GM18858 (cell line): ENCODE results near the gene FBLN1.
"Not testable (repeated sequence)": the region's sequence is repeated elsewhere in the genome, so short reads cannot be mapped to it uniquely, and the experiment has no call there.

ENCODE experiments used
- ATAC-seq: cut with Tn5 transposase; IDR thresholded peaks from one replicate; pipeline ENCODE4 v1.9.1; 2021; ENCODE audit not compliant: unreplicated experiment

The FBLN1 gene

DNA sequence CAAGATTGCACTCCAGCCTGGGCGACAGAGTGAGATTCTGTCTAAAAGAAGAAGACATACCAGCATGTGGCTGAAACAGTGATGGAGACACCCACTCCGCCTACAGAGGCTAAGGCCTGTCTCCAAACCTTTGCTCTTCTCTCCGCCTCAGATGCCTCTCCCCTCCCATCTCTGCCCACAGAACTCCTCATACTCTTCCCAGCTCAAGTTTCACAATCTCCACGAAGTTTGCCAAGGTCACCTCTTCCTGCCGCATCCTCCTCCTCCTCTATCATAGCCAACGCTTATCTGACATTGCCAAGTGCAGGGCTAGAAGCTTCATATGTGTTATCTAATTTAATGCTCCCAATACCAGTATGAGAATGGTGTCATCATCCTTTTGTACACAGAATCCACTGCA, 25.9 kb upstream of the FBLN1 start:
- no peak for ATAC-seq

DNA sequence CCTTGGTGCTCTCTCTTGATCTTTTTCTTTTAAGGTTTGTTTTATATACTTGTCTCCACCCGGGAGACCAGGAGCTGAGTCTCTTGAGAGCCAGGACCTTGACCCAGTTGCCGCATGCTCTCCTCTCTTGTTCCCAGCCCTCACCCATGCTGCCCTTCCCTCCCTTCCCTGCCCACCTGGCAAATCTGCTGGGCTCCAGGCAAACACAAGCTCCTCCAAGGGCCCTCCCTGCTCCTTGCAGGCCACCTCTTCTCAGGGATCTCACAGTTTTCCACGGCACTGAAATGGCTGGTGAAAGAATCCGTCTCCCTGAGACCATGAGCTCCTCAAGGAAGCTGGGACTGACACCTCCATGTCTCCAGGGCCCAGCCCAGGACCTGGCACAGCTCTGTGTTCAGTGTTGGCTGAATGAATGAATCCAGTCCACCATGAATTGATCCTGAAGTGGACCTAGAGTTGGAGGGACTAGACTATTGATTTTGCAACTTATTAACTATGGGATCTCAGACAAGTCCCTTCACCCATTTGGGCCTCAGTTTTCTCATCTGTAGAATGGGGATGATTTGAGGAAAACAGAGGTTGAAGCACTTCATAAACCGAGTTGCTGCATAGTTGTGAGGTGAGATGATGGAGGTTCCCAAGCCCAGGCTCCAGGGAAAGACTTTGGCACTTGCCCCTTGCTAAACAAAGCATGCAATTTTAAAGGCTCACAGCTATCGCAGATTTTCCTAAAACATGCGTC, 25.1 kb upstream of the FBLN1 start:
- no peak for ATAC-seq

DNA sequence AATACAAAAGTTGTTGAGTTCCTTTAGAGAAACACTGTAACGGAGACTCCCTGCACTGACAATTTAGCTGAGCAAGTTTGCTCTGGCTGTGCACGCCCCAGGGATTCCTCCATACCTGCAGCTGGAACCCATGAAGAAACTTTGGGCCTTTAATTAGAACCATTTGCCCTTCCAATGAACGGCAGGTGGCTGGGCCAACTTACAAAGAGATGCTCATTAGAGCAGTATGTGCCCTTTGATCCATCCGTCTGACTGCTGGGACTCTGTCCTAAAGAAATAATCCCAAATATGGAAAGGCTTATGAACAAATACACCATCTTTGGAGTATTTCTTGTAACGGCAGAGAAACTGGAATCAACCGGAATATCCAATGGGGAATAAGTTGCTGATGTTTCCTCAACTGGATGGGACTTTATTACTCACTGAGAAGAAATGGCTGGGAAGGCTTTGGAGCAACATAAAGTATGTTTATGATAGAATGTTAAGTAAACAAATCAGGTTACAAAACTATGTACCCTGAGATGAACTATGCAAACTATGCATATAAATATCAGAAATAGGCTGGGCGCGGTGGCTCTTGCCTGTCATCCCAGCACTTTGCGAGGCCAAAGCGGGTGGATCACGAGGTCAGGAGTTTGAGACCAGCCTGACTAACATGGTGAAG, 24.4 kb upstream of the FBLN1 start:
- no peak for ATAC-seq

DNA sequence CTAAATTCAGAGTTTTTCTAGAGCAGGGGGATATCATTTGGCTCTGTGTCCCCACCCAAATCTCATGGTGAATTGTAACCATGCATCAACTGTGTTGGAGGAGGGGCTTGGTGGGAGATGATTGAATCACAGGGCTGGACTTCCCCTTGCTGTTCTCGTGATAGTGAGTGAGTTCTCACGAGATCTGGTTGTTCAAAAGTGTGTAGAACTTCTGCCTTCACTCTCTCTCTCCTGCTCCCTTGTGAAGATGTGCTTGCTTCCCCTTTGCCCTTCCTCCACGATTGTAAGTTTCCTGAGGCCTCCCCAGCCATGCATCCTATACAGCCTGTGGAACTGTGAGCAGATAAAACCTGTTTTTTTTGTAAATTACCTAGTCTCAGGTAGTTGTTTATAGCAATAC, 22.0 kb upstream of the FBLN1 start:
- no peak for ATAC-seq

DNA sequence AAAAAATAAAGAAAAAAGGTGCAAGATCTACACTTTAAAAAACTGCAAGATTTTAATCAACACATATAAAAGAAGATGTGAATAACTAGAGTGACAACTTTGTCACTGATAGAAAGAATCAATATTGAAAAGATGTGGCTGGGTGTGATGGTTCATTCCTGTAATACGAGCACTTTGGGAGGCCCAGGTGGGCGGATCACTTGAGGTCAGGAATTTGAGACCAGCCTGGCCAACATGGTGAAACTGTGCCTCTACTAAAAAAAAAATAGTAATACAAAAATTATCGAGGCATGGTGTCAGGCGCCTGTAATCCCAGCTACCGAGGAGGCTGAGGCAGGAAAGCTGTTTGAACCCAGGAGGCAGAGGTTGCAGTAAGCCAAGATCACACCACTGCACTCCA, 21.0 kb upstream of the FBLN1 start:
- ATAC-seq, result no peak

DNA sequence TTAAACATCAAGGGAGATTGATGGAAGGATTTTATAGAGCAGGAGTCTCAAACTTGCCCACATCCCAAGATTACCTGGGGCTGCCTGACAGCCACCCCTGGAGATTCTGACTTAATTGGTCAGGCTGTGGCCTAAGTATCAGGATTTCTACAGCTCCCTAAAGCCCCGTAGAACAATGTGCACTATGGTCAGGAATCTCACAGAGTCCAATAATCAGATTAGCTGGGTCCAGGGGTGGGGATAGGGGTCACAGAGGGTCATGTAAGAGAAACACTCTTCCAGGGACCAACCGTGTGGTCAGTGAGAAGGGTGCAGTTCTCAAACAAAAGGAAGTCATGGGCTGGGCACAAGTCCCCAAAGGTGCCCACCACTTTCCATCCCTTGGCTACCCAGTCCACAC, 20.5 kb upstream of the FBLN1 start:
- no peak for ATAC-seq

DNA sequence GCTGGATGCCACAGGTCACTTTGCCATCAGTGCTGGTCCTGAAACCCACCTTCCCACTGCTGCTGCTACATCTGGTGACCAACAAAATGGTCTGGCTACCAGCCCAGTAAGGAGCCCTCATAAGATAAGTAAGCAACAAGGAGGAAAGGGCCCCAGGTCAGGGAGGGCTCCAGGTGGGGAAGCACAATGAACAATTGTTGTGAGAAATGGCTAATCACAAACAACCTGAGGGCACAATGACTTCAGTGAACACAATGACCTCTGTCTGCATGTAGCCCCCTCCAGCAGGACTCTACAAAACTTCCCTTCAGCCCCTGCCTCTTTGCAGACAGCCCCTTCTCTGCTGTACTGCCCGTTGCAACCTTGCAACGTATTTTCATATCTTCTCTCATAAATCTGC, 19.4 kb upstream of the FBLN1 start:
- ATAC-seq, result no peak

DNA sequence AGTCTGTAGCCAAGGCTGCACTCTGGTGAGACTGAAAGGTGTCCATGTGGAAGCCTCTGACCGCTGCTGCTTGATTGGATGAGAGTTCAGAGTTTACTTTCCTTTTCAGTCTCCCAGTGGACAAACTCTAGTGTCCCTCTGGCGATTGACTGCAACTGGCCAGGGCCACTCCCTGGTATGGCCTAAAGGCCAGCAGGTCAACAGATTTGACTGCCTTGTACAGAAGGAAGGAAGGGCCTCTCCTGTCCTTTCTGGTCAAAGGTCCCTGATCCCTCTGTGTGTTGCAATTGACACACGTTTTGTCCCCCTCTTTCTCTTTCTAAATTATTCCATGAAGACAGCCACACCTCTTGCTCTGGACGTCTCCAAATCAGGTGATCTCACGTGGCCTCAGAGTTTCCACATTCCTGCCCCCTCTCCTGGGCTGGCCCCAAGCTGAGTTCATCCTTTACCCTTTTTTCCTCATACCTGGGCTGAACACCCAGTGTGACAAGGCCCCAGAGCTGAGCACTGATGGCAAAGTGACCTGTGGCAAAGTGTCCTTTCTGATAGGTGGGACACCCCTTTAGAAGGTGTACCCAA, 18.7 kb upstream of the FBLN1 start:
- ATAC-seq, result no peak

DNA sequence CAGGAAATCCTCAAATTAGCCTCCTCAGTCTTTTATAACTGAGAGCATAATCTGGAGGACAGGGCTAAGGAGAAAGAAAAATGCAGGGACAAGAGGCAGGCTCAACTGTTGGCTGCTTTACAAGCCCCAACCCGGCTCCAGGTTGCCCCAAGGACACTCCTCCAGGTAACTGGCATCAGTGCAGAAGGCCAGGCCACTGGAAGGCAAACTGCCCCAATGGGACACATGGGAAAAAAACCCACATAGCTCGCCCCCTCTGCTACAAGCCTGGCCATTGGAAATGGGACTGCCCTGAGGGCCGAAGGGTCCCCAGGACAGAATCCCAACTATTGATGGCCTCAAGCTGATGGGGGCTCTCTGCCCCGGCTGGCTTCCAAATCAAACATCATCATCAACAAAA, 17.9 kb upstream of the FBLN1 start:
- no peak for ATAC-seq

DNA sequence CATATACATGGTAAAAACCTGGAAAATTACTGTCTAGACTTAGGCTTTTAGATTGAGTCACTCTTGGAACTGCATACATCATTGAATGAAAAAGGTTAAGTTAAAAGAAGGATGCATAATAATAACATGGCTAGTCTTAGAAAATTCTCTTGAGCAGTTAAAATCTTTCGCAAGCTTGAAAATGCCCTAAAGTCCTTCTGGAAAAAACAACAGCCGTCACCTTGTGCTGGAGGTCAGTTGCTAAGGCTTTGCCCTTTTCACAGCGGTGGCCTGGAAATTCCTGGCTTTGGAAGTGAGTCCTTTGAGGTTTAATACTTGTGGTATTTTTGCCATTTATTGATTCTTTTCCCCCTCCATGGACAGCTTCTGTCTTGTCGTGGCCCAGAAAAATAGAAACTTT, 17.4 kb upstream of the FBLN1 start:
- ATAC-seq, result no peak

DNA sequence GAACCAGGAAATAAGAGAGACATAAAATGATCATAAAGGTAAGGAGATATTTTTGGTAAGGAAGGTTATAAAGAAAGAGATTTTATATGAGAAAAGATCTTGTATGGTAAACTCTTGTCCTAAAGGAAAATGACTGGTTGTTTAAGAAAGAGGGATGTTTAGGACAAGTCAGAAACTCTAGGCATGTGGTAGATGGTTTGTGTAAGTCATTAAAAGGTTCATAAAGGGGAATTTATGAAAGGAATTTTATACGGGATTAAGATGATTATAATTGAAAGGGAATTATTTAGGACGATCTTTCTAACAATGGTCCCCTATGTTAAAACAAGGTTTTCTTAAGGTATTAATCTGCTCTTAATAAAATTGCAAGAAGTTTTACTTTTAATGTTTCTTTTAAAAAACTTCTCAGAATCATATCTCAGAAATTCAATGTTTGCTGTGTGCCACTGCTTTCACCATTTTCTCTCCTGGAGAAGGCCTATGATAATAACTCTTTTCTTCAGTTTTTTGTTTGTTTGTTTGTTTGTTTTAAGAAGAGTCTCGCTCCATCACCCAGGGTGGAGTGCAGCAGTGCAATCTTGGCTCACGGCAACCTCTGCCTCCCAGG, 13.8 kb upstream of the FBLN1 start:
- ATAC-seq, result no peak

DNA sequence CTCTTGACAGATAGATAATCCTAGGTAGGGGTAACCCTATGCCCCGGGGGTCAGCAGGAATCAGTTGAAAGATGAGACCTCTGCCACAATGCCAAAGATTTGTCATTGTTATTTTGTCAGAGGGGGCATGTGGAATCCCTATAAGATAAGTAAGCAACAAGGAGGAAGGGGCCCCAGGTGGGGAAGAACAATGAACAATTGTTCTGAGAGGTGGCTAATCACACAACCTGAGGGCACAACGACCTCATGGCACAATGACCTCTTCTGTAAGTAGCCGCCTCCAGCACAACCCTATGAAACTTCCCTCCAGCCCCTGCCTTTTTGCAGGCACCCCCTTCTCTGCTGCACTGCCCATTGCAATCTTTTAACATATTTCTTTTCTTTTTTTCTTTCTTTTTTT, 11.8 kb upstream of the FBLN1 start:
- no peak for ATAC-seq

DNA sequence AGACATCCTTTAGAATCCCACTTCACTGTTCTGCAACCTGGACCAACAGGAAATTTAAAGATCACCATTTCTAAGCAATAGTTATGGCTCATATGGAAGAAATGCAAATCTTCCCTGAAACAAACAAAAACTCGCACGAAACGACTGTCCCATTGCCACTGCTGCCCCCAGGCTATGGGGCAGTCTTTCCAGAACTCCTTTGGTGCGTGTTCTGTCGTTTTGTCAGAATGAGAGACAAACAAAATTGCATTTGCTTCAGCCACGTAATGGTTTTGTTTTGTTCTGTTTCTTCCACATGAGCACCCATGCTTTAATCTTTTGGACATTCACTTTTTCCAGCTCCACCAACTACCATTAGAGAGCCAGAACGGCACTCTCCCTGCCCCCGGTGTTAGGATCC, 10.8 kb upstream of the FBLN1 start:
- no peak for ATAC-seq

DNA sequence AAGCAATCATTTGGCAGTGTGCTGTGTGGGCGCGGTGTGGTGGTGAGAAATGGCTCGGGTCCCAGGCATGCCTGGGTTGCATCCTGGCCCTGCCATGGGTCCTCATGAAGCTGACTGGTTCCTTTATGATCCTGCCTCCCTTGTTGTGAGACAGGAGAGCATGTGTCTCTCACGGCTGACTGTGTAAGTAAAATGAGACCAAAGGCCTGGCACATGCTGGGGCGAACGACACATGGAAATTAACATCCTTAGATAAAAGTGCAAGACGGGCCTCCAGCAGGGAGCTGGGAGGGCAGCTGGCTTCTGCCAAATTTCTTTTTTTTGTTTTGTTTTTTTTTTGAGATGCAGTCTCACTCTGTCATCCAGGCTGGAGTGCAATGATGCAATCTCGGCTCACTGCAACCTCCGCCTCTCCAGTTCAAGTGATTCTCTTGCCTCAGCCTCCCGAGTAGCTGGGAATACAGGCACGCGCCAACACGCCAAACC, 9.4 kb upstream of the FBLN1 start:
- ATAC-seq, result no peak

DNA sequence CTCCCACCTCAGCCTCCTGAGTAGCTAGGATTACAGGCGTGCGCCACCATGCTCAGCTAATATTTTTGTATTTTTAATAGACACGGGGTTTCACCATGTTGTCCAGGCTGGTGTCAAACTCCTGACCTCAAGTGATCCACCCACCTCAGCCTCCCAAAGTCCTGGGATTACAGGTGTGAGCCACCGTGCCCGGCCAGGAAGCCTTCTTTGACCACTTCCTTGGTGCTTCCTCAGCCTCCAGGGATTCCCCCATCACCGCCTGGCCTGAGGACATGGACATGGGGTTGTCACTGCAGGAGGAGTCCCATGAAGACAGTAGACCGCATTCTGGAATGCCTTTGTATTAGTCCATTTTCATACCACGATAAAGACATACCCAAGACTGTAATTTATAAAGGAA, 8.4 kb upstream of the FBLN1 start:
- ATAC-seq, result not testable (repeated sequence)

DNA sequence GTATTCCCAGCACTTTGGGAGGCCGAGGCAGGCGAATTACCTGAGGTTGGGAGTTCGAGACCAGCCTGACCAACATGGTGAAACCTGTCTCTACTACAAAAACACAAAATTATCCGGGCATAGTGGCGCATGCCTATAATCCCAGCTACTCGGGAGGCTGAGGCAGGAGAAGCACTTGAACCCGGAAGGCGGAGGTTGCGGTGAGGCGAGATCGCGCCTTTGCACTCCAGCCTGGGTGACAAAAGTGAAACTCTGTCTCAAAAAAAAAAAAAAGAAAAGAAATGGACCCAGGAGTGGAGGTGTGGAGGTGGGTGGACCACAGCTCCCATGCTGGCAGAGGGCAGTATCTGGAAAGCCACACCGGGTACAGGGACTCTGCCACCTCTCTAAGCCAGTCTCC, 7.1 kb upstream of the FBLN1 start:
- ATAC-seq, result not testable (repeated sequence)

DNA sequence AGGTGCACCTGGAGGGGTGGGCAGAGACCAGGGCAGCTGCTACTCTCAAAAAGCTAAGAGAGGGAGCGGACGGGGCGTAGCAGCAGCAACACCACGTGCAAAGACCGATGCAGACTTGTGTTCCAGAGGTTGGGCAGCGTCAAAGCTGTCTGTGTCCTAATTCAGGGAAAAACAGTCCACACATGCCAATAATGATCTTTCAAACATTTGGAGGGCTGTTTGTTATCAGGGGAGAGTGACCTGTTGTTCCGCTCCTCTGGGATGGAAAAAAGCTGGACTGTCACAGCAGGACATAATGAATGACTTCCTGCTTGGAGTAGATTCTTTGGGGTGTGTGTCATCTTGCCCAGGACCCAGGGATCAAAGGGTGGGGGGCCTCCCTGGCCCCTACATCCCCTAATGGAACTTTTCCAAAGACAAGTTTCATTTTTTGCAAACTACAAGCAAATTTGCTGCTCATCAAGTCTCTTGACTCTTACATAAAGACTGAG, 6.2 kb upstream of the FBLN1 start:
- ATAC-seq, result no peak

DNA sequence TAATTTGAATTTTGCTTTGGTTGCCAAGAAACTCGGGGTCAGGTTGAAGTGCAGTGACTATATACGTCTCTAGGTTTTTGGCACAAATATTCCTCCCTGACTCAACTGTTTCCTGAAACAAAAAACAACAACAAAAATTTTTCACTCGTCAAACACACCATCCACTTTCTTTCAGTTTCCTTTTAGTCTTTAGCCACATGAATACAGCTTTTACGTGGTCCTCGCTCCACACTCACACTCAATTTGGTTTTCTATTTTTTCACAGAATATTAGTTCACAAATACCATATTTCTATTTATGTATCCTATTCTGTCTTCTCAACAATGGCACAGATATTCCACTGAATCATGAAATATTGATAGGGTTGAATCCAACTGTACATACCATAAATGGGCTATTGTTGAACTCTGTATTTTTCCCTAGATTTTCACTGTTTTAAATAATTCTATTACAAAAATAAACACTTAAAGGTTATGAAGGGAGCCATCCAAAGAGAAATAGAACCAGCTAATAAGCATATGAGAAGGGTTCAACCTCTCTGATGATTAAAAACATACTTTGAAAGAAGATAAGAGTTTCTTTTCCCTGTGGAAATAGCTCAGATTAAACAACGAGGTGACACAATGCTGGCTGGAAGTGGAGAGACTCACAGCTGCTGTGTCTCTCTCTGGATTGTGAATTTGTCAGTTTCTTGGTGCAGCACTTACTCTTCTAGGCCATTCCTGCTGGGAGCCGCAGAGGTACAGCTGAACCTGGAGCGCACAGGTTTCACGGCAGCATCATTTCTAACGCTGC, 5.1 kb upstream of the FBLN1 start:
- no peak for ATAC-seq

DNA sequence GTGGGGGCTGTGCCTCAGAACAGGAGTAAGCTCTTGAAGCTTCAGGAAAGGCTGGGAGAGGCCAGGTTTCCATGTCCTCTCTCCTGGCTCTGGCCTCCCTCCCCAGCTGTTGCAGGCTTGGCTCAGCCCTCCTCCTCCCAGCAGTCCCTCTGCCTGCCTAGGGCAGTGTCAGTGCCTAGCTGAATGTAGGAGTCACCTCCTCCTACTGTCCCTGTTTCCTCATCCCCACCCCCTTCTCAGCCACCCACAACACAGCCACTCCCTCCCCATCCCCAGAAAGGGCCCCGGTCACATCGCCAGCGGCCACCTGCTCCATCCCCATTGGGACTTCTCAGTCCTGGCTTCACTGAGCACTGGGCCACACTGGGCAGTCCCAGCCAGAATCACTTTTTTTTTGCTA, 2.9 kb upstream of the FBLN1 start:
- ATAC-seq, result no peak

DNA sequence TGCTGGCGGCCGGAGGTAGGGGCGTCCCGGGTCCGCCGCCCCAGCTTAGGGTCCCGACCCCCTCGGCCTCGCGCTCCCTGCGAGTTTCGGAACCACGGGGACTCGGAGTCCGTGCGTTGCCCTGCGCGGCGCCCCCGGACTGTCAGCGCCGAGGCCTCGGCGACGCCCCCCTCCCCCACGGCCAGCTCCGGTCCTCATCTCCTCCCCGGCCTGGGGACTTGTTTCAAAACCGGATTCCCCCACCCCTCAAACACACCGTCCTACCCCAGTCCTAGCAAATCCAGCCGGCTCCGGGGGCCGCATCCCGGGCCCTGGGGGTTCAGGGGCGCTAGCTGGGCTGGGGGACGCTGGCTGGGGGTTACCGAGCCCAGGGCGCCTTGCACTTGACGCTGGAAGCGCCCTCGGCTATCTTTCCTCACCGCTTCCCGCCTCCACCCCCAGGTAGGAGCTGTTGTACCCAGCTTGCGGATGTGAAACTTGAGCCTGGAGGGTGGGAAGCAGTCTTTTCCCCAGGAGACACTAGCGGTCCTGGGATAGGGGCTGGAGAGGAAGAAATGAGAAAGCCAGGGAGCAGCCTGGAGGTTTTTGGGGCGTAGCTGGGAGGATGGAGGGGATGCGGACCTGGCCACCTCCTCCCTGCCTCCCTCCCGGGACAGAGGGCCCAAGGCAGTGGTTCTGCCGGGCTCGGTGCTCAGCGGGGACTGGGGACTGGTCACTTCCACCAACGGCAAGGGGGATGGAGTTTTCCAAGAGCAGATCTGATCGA, 550 bp downstream of the FBLN1 start:
- ATAC-seq, result no peak
